ENCODE data around the gene CTDSPL2.

CTDSPL2 gene

GRCh38 chr15:44569316-44569715 lies 141.9 kb downstream of the CTDSPL2 start:
- FAIRE-seq, result no peak

GRCh38 chr15:44570361-44570760 lies 142.9 kb downstream of the CTDSPL2 start:
- FAIRE-seq (no peak), DNase-seq (ENCODE audit: insufficient read length, low spot score) (no peak)
- no peak for TF ChIP-seq POLR2A (IDR thresholded peaks at IDR 0.05; ENCODE audit: low read depth, low read length)

More at GRCh38 chr15:44569316-44569715, 141.9 kb downstream of the CTDSPL2 start:
- no peak for DNase-seq (ENCODE audit: insufficient read length, low spot score)
- TF ChIP-seq POLR2A (IDR thresholded peaks at IDR 0.05; ENCODE audit: low read depth, low read length), result no peak

- no peak for FAIRE-seq
- no peak for TF ChIP-seq POLR2A (IDR thresholded peaks at IDR 0.05; ENCODE audit: low read depth, low read length)
These were observed 146.0 kb downstream of the CTDSPL2 start for GRCh38 chr15:44573386-44573785.

GRCh38 chr15:44574734-44575133 lies 147.3 kb downstream of the CTDSPL2 start:
- no peak for TF ChIP-seq POLR2A (IDR thresholded peaks at IDR 0.05; ENCODE audit: low read depth, low read length)
- no peak for FAIRE-seq
- no peak for DNase-seq (ENCODE audit: insufficient read length, low spot score)

More at GRCh38 chr15:44573386-44573785, 146.0 kb downstream of the CTDSPL2 start:
- DNase-seq (ENCODE audit: insufficient read length, low spot score), result no peak
